Hepatocyte (in vitro differentiated cells): Measurements from ENCODE around the gene INTS6.

Experiments used
- CTCF ChIP-seq: fragments of 200-600 bp; sonication (generic); IDR thresholded peaks from 2 replicates; pipeline ENCODE4 v1.5.1; 2016; ENCODE audit warnings: antibody characterized with exemption, mild to moderate bottlenecking; ENCODE audit not compliant: poor library complexity
- EZH2 ChIP-seq: fragments of 200-600 bp; sonication (generic); IDR thresholded peaks from 2 replicates; pipeline ENCODE4 v1.6.1; 2016; ENCODE audit warnings: antibody characterized with exemption, mild to moderate bottlenecking, borderline replicate concordance

DNA sequence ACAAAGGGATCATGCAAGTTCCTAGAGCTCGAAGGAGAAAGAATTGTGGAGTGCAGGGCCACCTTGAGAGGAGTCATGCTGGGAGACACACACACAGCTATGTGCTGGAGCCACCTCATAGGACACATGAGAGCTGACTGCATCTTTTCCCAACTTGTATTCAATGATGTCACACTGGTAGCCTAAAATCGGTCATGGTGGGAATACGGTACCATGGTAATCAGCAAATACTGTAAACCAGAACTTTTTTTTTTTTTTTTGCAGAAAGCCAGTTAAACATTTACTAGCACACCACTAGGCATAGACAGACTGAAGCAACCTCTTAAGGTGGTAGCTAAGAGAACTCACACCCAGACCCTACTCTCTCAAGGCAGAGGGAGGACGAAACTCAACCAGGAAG is 47.0 kb upstream of the INTS6 start:
- TF ChIP-seq EZH2 (no peak), CTCF (no peak)
